ENCODE measurements around the gene MROH8.

The MROH8 gene

DNA sequence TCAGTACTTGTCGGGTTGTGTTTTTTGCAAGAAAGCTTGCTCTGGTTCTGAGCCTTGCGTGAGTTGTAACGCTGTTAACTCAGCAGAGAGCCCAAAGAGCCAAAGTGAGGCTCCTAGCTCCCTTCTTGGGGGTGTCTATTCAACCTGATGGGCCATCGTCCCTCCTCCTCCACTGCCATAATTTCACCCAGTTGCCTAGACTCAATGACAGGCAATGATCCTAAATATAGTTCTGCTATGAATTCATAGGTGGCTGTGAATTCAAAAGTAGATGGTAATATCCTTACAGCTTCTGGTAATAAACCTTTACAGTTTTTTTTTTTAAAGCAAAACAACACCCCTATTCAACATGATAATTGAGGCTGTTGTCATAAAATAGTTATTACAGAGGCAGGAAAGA, 42.7 kb upstream of the MROH8 start:
- DNase-seq (ENCODE audit: low spot score): no peak
- TF ChIP-seq, protein P1, sequence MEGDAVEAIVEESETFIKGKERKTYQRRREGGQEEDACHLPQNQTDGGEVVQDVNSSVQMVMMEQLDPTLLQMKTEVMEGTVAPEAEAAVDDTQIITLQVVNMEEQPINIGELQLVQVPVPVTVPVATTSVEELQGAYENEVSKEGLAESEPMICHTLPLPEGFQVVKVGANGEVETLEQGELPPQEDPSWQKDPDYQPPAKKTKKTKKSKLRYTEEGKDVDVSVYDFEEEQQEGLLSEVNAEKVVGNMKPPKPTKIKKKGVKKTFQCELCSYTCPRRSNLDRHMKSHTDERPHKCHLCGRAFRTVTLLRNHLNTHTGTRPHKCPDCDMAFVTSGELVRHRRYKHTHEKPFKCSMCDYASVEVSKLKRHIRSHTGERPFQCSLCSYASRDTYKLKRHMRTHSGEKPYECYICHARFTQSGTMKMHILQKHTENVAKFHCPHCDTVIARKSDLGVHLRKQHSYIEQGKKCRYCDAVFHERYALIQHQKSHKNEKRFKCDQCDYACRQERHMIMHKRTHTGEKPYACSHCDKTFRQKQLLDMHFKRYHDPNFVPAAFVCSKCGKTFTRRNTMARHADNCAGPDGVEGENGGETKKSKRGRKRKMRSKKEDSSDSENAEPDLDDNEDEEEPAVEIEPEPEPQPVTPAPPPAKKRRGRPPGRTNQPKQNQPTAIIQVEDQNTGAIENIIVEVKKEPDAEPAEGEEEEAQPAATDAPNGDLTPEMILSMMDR (IDR thresholded peaks at IDR 0.05; ENCODE audit: extremely low read depth, insufficient read depth, missing control alignments): no peak
- in situ Hi-C loops (cut with MboI; ENCODE audit: low pct_unique_long_range_greater_than_20kb, low sequenced_read_pairs, unreplicated experiment): no loop called here

- in situ Hi-C loops (cut with MboI; ENCODE audit: low pct_unique_long_range_greater_than_20kb, low sequenced_read_pairs, unreplicated experiment): no loop called here
- TF ChIP-seq, protein P1 (IDR thresholded peaks at IDR 0.05; ENCODE audit: extremely low read depth, insufficient read depth, missing control alignments): no peak
- no peak for DNase-seq (ENCODE audit: low spot score)
Observed at GRCh38 chr20:37220731-37221130, 41.4 kb upstream of the MROH8 start.

DNA sequence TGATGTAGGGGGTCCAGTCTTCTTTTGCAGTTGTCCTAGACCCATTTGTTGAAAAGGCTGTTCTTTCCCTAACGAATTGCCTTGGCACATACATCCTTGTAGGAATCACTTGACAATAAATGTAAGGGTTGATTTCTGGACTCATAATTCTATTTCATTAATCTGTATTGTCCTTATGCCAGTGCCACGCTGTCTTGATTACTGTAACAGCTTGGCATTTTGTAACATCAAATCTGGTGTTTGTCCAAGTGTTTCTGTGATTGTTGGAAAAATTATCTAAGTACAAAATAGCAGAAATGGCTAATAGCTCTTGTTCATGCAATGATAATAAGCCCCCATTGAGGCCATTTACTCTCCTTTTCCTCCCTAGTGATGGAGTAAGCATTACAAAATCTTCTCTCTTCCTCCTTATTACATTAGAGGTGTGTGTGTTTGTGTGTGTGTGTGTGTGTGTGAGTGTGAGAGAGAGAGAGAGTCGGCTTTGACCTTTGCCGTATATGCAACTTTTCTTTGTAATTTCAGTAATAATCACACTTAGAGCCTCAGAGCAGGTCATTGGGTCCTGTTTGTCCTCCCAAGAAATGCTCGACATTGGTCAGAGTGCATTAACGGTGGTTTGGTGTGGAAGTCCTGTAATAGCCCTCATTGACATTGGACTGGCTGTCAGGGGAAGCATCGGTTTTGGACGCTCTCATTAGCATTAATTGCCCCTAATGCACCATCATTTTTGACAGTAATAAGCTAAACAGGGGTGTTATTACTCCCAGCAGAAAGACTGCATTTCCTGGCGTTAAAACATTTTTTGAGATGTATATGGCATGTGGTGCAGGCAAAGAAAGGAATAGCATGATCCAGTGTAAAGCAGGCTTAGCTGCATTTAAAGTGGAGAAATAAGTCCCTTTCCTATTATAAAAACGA, 40.7 kb upstream of the MROH8 start:
- TF ChIP-seq, protein P1 (IDR thresholded peaks at IDR 0.05; ENCODE audit: extremely low read depth, insufficient read depth, missing control alignments): no peak
- in situ Hi-C loops (cut with MboI; ENCODE audit: low pct_unique_long_range_greater_than_20kb, low sequenced_read_pairs, unreplicated experiment): no loop called here
- DNase-seq (ENCODE audit: low spot score): no peak

DNA sequence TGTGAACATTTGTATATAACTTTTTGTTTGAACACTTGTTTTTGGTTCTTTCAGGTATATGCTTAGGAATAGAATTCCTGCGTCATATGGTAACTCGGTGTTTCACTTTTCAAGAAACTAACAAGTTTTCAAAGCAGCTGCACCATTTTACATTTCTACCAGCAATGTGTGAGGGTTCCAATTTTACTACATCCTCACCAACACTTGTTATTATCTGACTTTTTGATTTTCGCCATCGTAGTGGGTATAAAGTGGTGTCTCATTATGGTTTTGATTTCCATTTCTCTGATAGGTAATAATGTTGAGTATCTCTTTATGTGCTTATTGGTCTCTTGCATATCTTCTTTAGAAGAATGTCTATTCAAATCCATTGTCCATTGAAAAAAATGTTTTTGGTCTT, 39.6 kb upstream of the MROH8 start:
- in situ Hi-C loops (cut with MboI; ENCODE audit: low pct_unique_long_range_greater_than_20kb, low sequenced_read_pairs, unreplicated experiment): no loop called here
- no peak for DNase-seq (ENCODE audit: low spot score)
- TF ChIP-seq, protein P1 (IDR thresholded peaks at IDR 0.05; ENCODE audit: extremely low read depth, insufficient read depth, missing control alignments): no peak

DNA sequence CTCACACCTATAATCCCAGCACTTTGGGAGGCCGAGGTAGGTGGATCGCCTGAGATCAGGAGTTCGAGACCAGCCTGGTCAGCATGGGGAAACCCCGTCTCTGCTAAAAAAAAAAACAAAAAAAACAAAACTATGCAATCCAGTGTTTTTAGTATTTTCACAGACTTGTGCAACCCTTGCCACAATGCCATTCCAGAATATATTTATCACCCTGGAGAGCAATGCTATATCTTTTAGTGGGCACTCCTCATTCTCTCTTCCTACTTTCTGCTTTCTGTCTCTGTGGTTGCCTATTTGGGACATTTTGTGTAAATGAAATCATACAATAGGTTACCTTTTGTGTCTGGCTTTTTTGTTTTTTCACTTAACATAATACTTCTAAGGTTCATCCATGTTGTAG, 39.1 kb upstream of the MROH8 start:
- TF ChIP-seq, protein P1 (IDR thresholded peaks at IDR 0.05; ENCODE audit: extremely low read depth, insufficient read depth, missing control alignments): no peak
- in situ Hi-C loops (cut with MboI; ENCODE audit: low pct_unique_long_range_greater_than_20kb, low sequenced_read_pairs, unreplicated experiment): no loop called here

GRCh38 chr20:37209661-37210314, 30.4 kb upstream of the MROH8 start:
- DNase-seq (ENCODE audit: low spot score): no peak
- TF ChIP-seq, protein P1 (IDR thresholded peaks at IDR 0.05; ENCODE audit: extremely low read depth, insufficient read depth, missing control alignments): no peak
- in situ Hi-C loops (cut with MboI; ENCODE audit: low pct_unique_long_range_greater_than_20kb, low sequenced_read_pairs, unreplicated experiment): no loop called here

More for the DNA sequence above, 39.1 kb upstream of the MROH8 start:
- DNase-seq (ENCODE audit: low spot score): no peak
